Hepatocyte (in vitro differentiated cells): Measurements from ENCODE around the gene THAP12.

ENCODE experiments used
- EZH2phosphoT487 ChIP-seq: fragments of 200-600 bp; sonication (generic); IDR thresholded peaks from one replicate; pipeline ENCODE4 v1.6.1; 2018; ENCODE audit warnings: antibody characterized with exemption, mild to moderate bottlenecking, low read depth, moderate library complexity; ENCODE audit not compliant: unreplicated experiment, severe bottlenecking
- TF ChIP-seq, protein P1 (sequence below): fragments of 200-600 bp; sonication (generic); IDR thresholded peaks from 2 replicates; pipeline ENCODE4 v1.5.1; 2016; ENCODE audit warnings: antibody characterized with exemption, mild to moderate bottlenecking; ENCODE audit not compliant: poor library complexity

GRCh38 chr11:76339221-76339620, 41.7 kb downstream of the THAP12 start:
- TF ChIP-seq, protein P1, sequence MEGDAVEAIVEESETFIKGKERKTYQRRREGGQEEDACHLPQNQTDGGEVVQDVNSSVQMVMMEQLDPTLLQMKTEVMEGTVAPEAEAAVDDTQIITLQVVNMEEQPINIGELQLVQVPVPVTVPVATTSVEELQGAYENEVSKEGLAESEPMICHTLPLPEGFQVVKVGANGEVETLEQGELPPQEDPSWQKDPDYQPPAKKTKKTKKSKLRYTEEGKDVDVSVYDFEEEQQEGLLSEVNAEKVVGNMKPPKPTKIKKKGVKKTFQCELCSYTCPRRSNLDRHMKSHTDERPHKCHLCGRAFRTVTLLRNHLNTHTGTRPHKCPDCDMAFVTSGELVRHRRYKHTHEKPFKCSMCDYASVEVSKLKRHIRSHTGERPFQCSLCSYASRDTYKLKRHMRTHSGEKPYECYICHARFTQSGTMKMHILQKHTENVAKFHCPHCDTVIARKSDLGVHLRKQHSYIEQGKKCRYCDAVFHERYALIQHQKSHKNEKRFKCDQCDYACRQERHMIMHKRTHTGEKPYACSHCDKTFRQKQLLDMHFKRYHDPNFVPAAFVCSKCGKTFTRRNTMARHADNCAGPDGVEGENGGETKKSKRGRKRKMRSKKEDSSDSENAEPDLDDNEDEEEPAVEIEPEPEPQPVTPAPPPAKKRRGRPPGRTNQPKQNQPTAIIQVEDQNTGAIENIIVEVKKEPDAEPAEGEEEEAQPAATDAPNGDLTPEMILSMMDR = no peak
- TF ChIP-seq EZH2phosphoT487 = no peak
